ENCODE data around the gene PLS1.
"Not testable (repeated sequence)": the region's sequence is repeated elsewhere in the genome, so short reads cannot be mapped to it uniquely, and the experiment has no call there.

Gene PLS1

GRCh38 chr3:142595951-142596725 lies at the start of gene PLS1:
Gene PLS1 (plus strand): TSS chr3:142596393. CDS start chr3:142664238, 67,845 bp downstream.
- DNase-seq (ENCODE audit: low read depth, low spot score) = peak; percentile 94

- no peak for DNase-seq (ENCODE audit: low read depth, low spot score)
These were observed 46.2 kb upstream of the PLS1 start for GRCh38 chr3:142549986-142550385.

GRCh38 chr3:142552579-142552978 lies 43.6 kb upstream of the PLS1 start:
- DNase-seq (ENCODE audit: low read depth, low spot score) = not testable (repeated sequence)

GRCh38 chr3:142553741-142554140 lies 42.5 kb upstream of the PLS1 start:
- DNase-seq (ENCODE audit: low read depth, low spot score) = no peak

GRCh38 chr3:142560118-142560517 lies 36.1 kb upstream of the PLS1 start:
- DNase-seq (ENCODE audit: low read depth, low spot score) = no peak

- no peak for DNase-seq (ENCODE audit: low read depth, low spot score)
These were observed 32.6 kb upstream of the PLS1 start for GRCh38 chr3:142563496-142563997.

- DNase-seq (ENCODE audit: low read depth, low spot score) = no peak
These were observed 30.1 kb upstream of the PLS1 start for GRCh38 chr3:142566096-142566495.

GRCh38 chr3:142568393-142569017 lies 27.7 kb upstream of the PLS1 start:
- DNase-seq (ENCODE audit: low read depth, low spot score) = peak; percentile 89

GRCh38 chr3:142569422-142569821 lies 26.8 kb upstream of the PLS1 start:
- not testable (repeated sequence) for DNase-seq (ENCODE audit: low read depth, low spot score)

- not testable (repeated sequence) for DNase-seq (ENCODE audit: low read depth, low spot score)
These were observed 22.0 kb upstream of the PLS1 start for GRCh38 chr3:142574223-142574622.

- DNase-seq (ENCODE audit: low read depth, low spot score) = no peak
These were observed 21.5 kb upstream of the PLS1 start for GRCh38 chr3:142574665-142575064.

- no peak for DNase-seq (ENCODE audit: low read depth, low spot score)
These were observed 19.4 kb upstream of the PLS1 start for GRCh38 chr3:142576792-142577191.

GRCh38 chr3:142577696-142578328 lies 18.4 kb upstream of the PLS1 start:
- DNase-seq (ENCODE audit: low read depth, low spot score) = peak; percentile 35

- peak; percentile 96 for DNase-seq (ENCODE audit: low read depth, low spot score)
These were observed 17.6 kb upstream of the PLS1 start, which contains the start of gene ATR for GRCh38 chr3:142578329-142579223. Gene ATR (minus strand): TSS chr3:142578733. CDS start chr3:142578704, 29 bp downstream.

- DNase-seq (ENCODE audit: low read depth, low spot score) = no peak
These were observed 16.2 kb upstream of the PLS1 start for GRCh38 chr3:142580061-142580423.

GRCh38 chr3:142581070-142581469 lies 15.1 kb upstream of the PLS1 start:
- DNase-seq (ENCODE audit: low read depth, low spot score) = peak; percentile 75

GRCh38 chr3:142586803-142587406 lies 9.3 kb upstream of the PLS1 start:
- DNase-seq (ENCODE audit: low read depth, low spot score) = peak; percentile 68

- no peak for DNase-seq (ENCODE audit: low read depth, low spot score)
These were observed 7.5 kb upstream of the PLS1 start for GRCh38 chr3:142588703-142589102.

- DNase-seq (ENCODE audit: low read depth, low spot score) = not testable (repeated sequence)
These were observed 3.9 kb upstream of the PLS1 start for GRCh38 chr3:142592268-142592667.

- DNase-seq (ENCODE audit: low read depth, low spot score) = no peak
These were observed 1.1 kb upstream of the PLS1 start for GRCh38 chr3:142595141-142595540.

GRCh38 chr3:142595581-142595950 lies 627 bp upstream of the PLS1 start:
- no peak for DNase-seq (ENCODE audit: low read depth, low spot score)
